ENCODE data around the gene ARPC5L. TPM values are rescaled to one million over a fixed set of nuclear protein-coding genes. Genes with fewer than 3 reads are reported as not detected.

ARPC5L gene
- total RNA-seq, 1 experiment from 2014 or later: 47.2 TPM

DNA sequence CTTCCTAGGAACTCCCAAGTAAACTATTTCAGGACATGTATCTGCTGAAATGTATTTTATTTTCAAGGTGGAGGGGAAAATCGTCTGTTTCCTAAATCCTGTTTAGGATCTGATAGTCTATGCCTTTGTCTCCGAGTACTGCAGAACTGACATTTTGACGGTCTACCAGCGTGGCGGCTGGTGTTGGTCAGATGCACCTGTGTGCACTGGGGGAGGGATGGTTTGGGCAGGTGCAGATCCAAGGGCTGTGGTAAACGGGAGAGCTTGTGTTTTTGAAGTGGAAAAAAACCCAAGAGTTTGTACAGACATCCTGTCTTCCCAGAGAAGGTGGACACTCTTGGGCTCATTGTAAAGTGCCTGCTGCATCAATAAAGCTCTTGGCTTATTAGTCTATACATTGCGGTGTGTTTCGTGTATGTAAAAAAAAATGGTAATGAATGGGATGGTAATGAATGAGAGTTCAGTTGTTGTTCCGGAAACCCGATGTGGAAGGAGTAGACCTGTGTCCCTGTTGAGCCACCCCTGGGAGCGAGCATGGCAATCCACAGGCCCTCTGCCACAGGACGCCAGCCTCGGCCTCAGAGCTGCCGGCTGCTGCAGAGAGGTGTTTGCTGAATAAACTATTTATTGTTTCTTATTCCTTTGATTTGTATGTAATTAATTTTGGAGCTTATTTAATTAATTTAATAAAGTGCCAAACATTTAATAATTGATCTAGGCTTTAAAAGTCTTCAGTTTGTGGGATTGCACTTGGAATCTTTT lies 15.3 kb downstream of the ARPC5L start:
- Mint-ChIP-seq H3K4me3 (no peak overlapping the region), H3K27ac (peak overlapping the region; percentile 87), H3K9me3 (no peaks in the 10 kb centered on the region), H3K36me3 (peaks cover 37% of the 10 kb centered on the region), H3K27me3 (ENCODE audit: low read depth) (no peaks in the 10 kb centered on the region), H3K4me1 (peaks cover 39% of the 10 kb centered on the region)
- no peak for ATAC-seq
- CTCF ChIA-PET: interaction anchor here (0.9 to 6.3 kb wide), 3 partner anchors 11 to 24 kb away, joined by 3 to 40 read pairs (median 9); partner anchors contain the start of gene WDR38
- no peak for DNase-seq (ENCODE audit: low spot score)
- no peak for TF ChIP-seq ZNF232 (CRISPR knock-in tag; IDR thresholded peaks at IDR 0.05)
- no peak for TF ChIP-seq FOXK1 (CRISPR knock-in tag; IDR thresholded peaks at IDR 0.05)
- TF ChIP-seq, protein P1, sequence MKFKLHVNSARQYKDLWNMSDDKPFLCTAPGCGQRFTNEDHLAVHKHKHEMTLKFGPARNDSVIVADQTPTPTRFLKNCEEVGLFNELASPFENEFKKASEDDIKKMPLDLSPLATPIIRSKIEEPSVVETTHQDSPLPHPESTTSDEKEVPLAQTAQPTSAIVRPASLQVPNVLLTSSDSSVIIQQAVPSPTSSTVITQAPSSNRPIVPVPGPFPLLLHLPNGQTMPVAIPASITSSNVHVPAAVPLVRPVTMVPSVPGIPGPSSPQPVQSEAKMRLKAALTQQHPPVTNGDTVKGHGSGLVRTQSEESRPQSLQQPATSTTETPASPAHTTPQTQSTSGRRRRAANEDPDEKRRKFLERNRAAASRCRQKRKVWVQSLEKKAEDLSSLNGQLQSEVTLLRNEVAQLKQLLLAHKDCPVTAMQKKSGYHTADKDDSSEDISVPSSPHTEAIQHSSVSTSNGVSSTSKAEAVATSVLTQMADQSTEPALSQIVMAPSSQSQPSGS (CRISPR knock-in tag; IDR thresholded peaks at IDR 0.05; ENCODE audit: borderline replicate concordance, low read depth): no peak
- no peak for TF ChIP-seq FOXJ3 (CRISPR knock-in tag; IDR thresholded peaks at IDR 0.05; ENCODE audit: borderline replicate concordance)
- TF ChIP-seq ZBTB43 (CRISPR knock-in tag; IDR thresholded peaks at IDR 0.05): no peak
- POLR2A ChIA-PET: interaction anchor here (0.9 kb wide), 1 partner anchor 21 kb away, joined by 3 read pairs; no protein-coding TSS in a partner anchor

GRCh38 chr9:124878021-124878420 lies 16.1 kb downstream of the ARPC5L start:
- Mint-ChIP-seq H3K4me1 (peaks cover 41% of the 10 kb centered on the region), H3K27ac (peak overlapping the region; percentile 84; the same call in 1 of the 2 replicates), H3K9me3 (no peaks in the 10 kb centered on the region), H3K4me3 (no peak overlapping the region), H3K27me3 (ENCODE audit: low read depth) (no peaks in the 10 kb centered on the region), H3K36me3 (peaks cover 35% of the 10 kb centered on the region)
- ChIA-PET CTCF (interaction anchor here (0.5 to 6.3 kb wide), 4 partner anchors 11 to 436 kb away, joined by 3 to 40 read pairs (median 6); partner anchors contain the start of gene WDR38), POLR2A (interaction anchor here (0.5 kb wide), 1 partner anchor 10 kb away, joined by 3 read pairs; no protein-coding TSS in a partner anchor)
- ATAC-seq: no peak
- TF ChIP-seq KAT7 (CRISPR knock-in tag; IDR thresholded peaks at IDR 0.05; ENCODE audit: borderline replicate concordance) (no peak), SMAD3 (CRISPR knock-in tag; IDR thresholded peaks at IDR 0.05; ENCODE audit: borderline replicate concordance) (no peak), CDX4 (CRISPR knock-in tag; IDR thresholded peaks at IDR 0.05; ENCODE audit: borderline replicate concordance) (no peak), TEAD1 (CRISPR knock-in tag; IDR thresholded peaks at IDR 0.05) (no peak), EMX1 (CRISPR knock-in tag; IDR thresholded peaks at IDR 0.05) (no peak), NFATC4 (CRISPR knock-in tag; IDR thresholded peaks at IDR 0.05) (no peak), ZNF416 (CRISPR knock-in tag; IDR thresholded peaks at IDR 0.05) (no peak), MXD4 (CRISPR knock-in tag; IDR thresholded peaks at IDR 0.05; ENCODE audit: borderline replicate concordance) (no peak), ESRRA (CRISPR knock-in tag; IDR thresholded peaks at IDR 0.05; ENCODE audit: borderline replicate concordance) (no peak), HMGXB4 (CRISPR knock-in tag; IDR thresholded peaks at IDR 0.05) (no peak)
- TF ChIP-seq, protein P2, sequence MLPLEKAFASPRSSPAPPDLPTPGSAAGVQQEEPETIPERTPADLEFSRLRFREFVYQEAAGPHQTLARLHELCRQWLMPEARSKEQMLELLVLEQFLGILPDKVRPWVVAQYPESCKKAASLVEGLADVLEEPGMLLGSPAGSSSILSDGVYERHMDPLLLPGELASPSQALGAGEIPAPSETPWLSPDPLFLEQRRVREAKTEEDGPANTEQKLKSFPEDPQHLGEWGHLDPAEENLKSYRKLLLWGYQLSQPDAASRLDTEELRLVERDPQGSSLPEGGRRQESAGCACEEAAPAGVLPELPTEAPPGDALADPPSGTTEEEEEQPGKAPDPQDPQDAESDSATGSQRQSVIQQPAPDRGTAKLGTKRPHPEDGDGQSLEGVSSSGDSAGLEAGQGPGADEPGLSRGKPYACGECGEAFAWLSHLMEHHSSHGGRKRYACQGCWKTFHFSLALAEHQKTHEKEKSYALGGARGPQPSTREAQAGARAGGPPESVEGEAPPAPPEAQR (CRISPR knock-in tag; IDR thresholded peaks at IDR 0.05): no peak
- TF ChIP-seq, protein P3, sequence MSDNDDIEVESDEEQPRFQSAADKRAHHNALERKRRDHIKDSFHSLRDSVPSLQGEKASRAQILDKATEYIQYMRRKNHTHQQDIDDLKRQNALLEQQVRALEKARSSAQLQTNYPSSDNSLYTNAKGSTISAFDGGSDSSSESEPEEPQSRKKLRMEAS (CRISPR knock-in tag; IDR thresholded peaks at IDR 0.05): no peak
- TF ChIP-seq, protein P4, sequence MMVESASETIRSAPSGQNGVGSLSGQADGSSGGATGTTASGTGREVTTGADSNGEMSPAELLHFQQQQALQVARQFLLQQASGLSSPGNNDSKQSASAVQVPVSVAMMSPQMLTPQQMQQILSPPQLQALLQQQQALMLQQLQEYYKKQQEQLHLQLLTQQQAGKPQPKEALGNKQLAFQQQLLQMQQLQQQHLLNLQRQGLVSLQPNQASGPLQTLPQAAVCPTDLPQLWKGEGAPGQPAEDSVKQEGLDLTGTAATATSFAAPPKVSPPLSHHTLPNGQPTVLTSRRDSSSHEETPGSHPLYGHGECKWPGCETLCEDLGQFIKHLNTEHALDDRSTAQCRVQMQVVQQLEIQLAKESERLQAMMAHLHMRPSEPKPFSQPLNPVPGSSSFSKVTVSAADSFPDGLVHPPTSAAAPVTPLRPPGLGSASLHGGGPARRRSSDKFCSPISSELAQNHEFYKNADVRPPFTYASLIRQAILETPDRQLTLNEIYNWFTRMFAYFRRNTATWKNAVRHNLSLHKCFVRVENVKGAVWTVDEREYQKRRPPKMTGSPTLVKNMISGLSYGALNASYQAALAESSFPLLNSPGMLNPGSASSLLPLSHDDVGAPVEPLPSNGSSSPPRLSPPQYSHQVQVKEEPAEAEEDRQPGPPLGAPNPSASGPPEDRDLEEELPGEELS (CRISPR knock-in tag; IDR thresholded peaks at IDR 0.05): no peak
- DNase-seq (ENCODE audit: low spot score): no peak
